ENCODE results near the gene TDRD3. TPM values are rescaled to one million over a fixed set of nuclear protein-coding genes. Genes with fewer than 3 reads are reported as not detected.

TDRD3 gene
- total RNA-seq = 8.8 and 11.8 TPM in 2 replicates

DNA sequence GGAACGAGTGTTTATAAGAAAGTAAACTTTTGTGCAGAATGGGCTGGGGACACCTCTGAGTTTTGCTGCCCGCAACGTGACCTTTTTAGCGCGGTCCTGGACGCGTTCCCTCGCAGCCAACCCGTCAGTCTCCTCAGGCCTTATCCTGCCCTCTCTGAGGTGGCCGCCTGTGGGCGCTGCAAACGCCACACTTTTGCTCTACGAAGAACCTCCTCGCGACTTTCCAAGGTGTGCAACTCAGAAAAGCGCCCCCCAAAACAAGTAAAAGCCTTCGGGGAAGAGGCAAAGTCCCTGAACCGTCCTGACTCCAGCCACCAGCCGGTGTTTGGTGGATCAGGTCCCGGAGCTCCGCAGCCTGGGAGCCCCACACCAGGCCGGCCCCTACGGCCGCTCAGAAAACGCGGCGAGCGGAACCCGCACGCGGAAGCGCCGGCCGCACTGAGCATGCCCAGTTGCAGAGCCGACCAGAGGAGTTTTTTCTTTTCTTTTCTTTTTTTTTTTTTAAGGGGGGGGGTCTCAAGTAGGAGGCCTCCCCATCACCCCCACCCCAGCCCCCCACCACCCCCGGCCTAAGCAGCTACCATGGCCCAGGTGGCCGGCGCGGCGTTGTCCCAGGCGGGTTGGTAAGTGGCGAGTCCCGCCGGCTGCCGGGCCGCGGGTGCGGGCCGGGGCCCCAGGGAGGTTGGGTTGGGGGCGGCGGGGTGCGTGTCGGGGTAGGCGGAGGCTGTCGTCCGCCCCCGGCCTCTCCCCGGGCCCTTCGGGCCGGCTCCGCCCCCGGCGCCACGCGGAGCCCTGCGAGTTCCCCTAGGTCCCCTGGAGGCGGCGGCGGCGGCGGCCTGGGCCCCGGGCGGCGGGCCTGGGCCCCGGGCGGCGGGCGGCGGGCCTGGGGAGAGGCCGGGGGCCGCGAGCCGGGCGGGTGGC lies at the start of gene TDRD3:
Gene TDRD3 (plus strand): TSS at position 438 of the 921 bp plus-strand sequence. CDS start 145 bp downstream, at position 583.

Other genes with a start within 250 kb of the TDRD3 start
- 15.8 and 19.5 TPM in 2 replicates for gene DIAPH3, start 233.3 kb upstream of the TDRD3 start, total RNA-seq

Measured in bronchus fibroblast of lung (primary cell).